Panc1 (cell line): ENCODE data around the gene SNX18. TPM values are rescaled to one million over a fixed set of nuclear protein-coding genes. Genes with fewer than 3 reads are reported as not detected.

Experiments used
- ATAC-seq: fragments of 200-7000 bp; cut with Tn5 transposase; 2 replicates; pipeline ENCODE4 v1.9.1; 2020; ENCODE audit warnings: mild to moderate bottlenecking, moderate library complexity
- BruUV-seq: library from RNA; stranded (reverse); fragments of 400-500 nt; replicated peaks from 2 replicates; lab custom pipeline; 2021; lab: Mats Ljungman, UMichigan
- CTCF ChIA-PET: fragments of 300-600 bp; sonication (Branson Sonifier 250); formaldehyde crosslinking; loops from one replicate; lab custom pipeline; 2022; ENCODE audit warnings: antibody characterized with exemption; lab: Charles Lee
- POLR2A ChIA-PET: fragments of 300-600 bp; sonication (Branson Sonifier 250); formaldehyde crosslinking; loops from one replicate; lab custom pipeline; 2022; ENCODE audit warnings: antibody characterized with exemption; lab: Charles Lee
- DNase-seq: peaks from one replicate; pipeline ENCODE4 v3.0.0-alpha.2; 2010; ENCODE audit warnings: low read depth, low spot score
- H3K27ac ChIP-seq: 2 replicates; pipeline ENCODE4 v1.5.1; 2011; ENCODE audit warnings: mild to moderate bottlenecking, low read length, inconsistent platforms
- H3K27me3 ChIP-seq: fragments of 200-500 bp; sonication (Bioruptor generic); 2 replicates; pipeline ENCODE4 v1.6.0; 2014; ENCODE audit warnings: low read length, inconsistent platforms; ENCODE audit not compliant: control insufficient read depth, insufficient read depth
- H3K36me3 ChIP-seq: fragments of 200-500 bp; sonication (Bioruptor generic); 2 replicates; pipeline ENCODE4 v1.5.1; 2014; ENCODE audit warnings: inconsistent platforms, mild to moderate bottlenecking, low read length, moderate library complexity; ENCODE audit not compliant: control insufficient read depth, insufficient read depth
- H3K4me1 ChIP-seq: 2 replicates; pipeline ENCODE4 v1.5.1; 2011; ENCODE audit warnings: inconsistent platforms, mild to moderate bottlenecking, low read length, moderate library complexity; ENCODE audit not compliant: control insufficient read depth, insufficient read depth
- H3K4me3 ChIP-seq, 2 experiments: 2 replicates each; pipeline ENCODE4 v1.5.1; 2011 to 2012; ENCODE audit warnings: low read depth in 2 of 2, low read length in 2 of 2, mild to moderate bottlenecking in 2 of 2, inconsistent platforms in 1 of 2, moderate library complexity in 1 of 2
- H3K9me3 ChIP-seq: fragments of 200-500 bp; sonication (Bioruptor generic); 2 replicates; pipeline ENCODE4 v1.5.1; 2014; ENCODE audit warnings: low read depth, mild to moderate bottlenecking, inconsistent platforms, low read length, moderate library complexity; ENCODE audit not compliant: control insufficient read depth, insufficient read depth
- POLR2AphosphoS5 ChIP-seq: IDR thresholded peaks from 2 replicates; pipeline ENCODE4 v1.6.1; 2012; ENCODE audit warnings: mild to moderate bottlenecking, low read depth, low read length, moderate library complexity
- SIN3A ChIP-seq: IDR thresholded peaks from 2 replicates; pipeline ENCODE4 v1.6.1; 2012; ENCODE audit warnings: low read depth, mild to moderate bottlenecking, low read length, moderate library complexity, borderline replicate concordance; ENCODE audit not compliant: insufficient read depth
- TCF7L2 ChIP-seq: IDR thresholded peaks from 2 replicates; pipeline ENCODE4 v1.6.1; 2011; ENCODE audit warnings: mild to moderate bottlenecking, low read depth, low read length, inconsistent platforms
- in situ Hi-C: cut with HindIII; loops from 2 replicates; pipeline ENCODE4 v1.10.0; 2016; ENCODE audit warnings: low sequenced_read_pairs, low pct_unique_long_range_greater_than_20kb
- intact Hi-C: fragments of 100-400 bp; cut with micrococcal nuclease; formaldehyde crosslinking; loops from one replicate; pipeline ENCODE4 v1.10.0; 2022; ENCODE audit not compliant: unreplicated experiment
- total RNA-seq: library from RNA; stranded (reverse); gene quantifications from one replicate; pipeline ENCODE4 v1.2.1, GENCODE V29; 2021; ENCODE audit not compliant: unreplicated experiment
- TF ChIP-seq, protein P1 (sequence below), 2 experiments: IDR thresholded peaks; 2 replicates each; pipeline ENCODE4 v1.6.1; 2011 to 2012; ENCODE audit warnings: low read depth in 2 of 2, control low read depth in 1 of 2, low read length in 1 of 2, mild to moderate bottlenecking in 1 of 2, moderate library complexity in 1 of 2; ENCODE audit not compliant: insufficient read depth in 1 of 2
- TF ChIP-seq, protein P2 (sequence below): fragments of 450-650 bp; IDR thresholded peaks from 2 replicates; pipeline ENCODE4 v1.5.1; 2017; ENCODE audit warnings: mild to moderate bottlenecking

The SNX18 gene
- total RNA-seq, 1 experiment from 2014 or later = 14.4 TPM

DNA sequence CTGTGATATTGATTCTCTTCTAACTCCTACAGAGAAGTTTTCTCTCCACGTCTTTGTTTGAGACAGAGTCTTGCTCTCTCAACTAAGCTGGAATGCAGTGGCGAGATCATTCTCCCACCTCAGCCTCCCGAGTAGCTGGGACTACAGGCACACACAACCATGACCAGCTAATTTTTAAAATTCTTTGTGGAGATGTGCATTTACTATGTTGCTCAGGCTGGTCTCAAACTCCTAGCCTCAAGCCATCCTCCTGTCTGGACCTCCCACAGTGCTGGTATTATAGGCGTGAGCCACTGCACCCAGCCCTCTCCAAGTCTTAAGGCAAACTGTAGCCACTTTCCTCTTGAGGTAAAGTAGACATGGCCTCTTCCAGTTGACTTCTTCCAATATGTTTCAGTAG is 72.2 kb downstream of the SNX18 start:
- in situ Hi-C loops = no loop called here
- POLR2A ChIA-PET = no interaction called here

DNA sequence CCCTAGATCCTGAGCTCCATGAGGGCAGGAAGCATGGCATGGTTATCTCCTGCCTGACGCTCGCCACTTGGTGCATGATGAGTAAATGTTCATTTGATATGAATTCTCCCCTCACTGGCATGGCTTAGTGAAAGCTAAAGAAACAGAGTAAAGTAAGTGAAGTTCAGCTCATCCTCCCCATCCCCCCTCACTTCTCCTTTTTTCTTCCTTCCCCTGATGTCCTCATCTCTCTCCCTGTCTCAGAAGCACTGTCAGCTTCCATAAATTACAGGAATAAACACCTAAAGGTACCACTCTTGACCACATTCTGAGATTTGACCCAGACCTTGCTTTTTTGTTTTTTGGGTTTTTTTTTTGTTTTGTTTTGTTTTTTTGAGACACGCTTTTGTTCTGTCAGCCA is 73.3 kb downstream of the SNX18 start:
- Histone ChIP-seq H3K27ac (no peak overlapping the region), H3K9me3 (no peaks in the 10 kb centered on the region), H3K4me1 (no peaks in the 10 kb centered on the region), H3K4me3 (no peak overlapping the region), H3K36me3 (no peaks in the 10 kb centered on the region), H3K27me3 (no peaks in the 10 kb centered on the region)
- no TSS peak for BruUV-seq
- ATAC-seq = no peak
- no peak for DNase-seq
- in situ Hi-C loops = no loop called here
- TF ChIP-seq, protein P1, sequence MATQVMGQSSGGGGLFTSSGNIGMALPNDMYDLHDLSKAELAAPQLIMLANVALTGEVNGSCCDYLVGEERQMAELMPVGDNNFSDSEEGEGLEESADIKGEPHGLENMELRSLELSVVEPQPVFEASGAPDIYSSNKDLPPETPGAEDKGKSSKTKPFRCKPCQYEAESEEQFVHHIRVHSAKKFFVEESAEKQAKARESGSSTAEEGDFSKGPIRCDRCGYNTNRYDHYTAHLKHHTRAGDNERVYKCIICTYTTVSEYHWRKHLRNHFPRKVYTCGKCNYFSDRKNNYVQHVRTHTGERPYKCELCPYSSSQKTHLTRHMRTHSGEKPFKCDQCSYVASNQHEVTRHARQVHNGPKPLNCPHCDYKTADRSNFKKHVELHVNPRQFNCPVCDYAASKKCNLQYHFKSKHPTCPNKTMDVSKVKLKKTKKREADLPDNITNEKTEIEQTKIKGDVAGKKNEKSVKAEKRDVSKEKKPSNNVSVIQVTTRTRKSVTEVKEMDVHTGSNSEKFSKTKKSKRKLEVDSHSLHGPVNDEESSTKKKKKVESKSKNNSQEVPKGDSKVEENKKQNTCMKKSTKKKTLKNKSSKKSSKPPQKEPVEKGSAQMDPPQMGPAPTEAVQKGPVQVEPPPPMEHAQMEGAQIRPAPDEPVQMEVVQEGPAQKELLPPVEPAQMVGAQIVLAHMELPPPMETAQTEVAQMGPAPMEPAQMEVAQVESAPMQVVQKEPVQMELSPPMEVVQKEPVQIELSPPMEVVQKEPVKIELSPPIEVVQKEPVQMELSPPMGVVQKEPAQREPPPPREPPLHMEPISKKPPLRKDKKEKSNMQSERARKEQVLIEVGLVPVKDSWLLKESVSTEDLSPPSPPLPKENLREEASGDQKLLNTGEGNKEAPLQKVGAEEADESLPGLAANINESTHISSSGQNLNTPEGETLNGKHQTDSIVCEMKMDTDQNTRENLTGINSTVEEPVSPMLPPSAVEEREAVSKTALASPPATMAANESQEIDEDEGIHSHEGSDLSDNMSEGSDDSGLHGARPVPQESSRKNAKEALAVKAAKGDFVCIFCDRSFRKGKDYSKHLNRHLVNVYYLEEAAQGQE (IDR thresholded peaks at IDR 0.05; ENCODE audit: insufficient read depth in 1 of 2, low read depth in 2 of 2, low read length in 1 of 2) = no peak
- TF ChIP-seq POLR2AphosphoS5 (no peak), TCF7L2 (no peak), SIN3A (no peak)
- TF ChIP-seq, protein P2, sequence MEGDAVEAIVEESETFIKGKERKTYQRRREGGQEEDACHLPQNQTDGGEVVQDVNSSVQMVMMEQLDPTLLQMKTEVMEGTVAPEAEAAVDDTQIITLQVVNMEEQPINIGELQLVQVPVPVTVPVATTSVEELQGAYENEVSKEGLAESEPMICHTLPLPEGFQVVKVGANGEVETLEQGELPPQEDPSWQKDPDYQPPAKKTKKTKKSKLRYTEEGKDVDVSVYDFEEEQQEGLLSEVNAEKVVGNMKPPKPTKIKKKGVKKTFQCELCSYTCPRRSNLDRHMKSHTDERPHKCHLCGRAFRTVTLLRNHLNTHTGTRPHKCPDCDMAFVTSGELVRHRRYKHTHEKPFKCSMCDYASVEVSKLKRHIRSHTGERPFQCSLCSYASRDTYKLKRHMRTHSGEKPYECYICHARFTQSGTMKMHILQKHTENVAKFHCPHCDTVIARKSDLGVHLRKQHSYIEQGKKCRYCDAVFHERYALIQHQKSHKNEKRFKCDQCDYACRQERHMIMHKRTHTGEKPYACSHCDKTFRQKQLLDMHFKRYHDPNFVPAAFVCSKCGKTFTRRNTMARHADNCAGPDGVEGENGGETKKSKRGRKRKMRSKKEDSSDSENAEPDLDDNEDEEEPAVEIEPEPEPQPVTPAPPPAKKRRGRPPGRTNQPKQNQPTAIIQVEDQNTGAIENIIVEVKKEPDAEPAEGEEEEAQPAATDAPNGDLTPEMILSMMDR = no peak
- intact Hi-C loops = no loop called here
- POLR2A ChIA-PET = no interaction called here
- CTCF ChIA-PET = interaction anchor here (0.7 kb wide), 1 partner anchor 21 kb away, joined by 3 read pairs; no protein-coding TSS in a partner anchor

More for the DNA sequence above, 72.2 kb downstream of the SNX18 start:
- no peak overlapping the region for H3K4me3 ChIP-seq
- no peaks in the 10 kb centered on the region for H3K9me3 ChIP-seq
- H3K27ac ChIP-seq = no peak overlapping the region
- no TSS peak for BruUV-seq
- ATAC-seq (no peak), DNase-seq (no peak)
- H3K27me3 ChIP-seq = no peaks in the 10 kb centered on the region
- H3K4me1 ChIP-seq = no peaks in the 10 kb centered on the region
- CTCF ChIA-PET = no interaction called here
- TF ChIP-seq, protein P2 = no peak
- TF ChIP-seq POLR2AphosphoS5 = no peak
- TF ChIP-seq, protein P1 (IDR thresholded peaks at IDR 0.05; ENCODE audit: insufficient read depth in 1 of 2, low read depth in 2 of 2, low read length in 1 of 2) = no peak
- no peak for TF ChIP-seq SIN3A
- no peak for TF ChIP-seq TCF7L2
- no peaks in the 10 kb centered on the region for H3K36me3 ChIP-seq
- intact Hi-C loops = no loop called here
